Measurements from ENCODE around the gene DUSP7.

- TF ChIP-seq, protein P1, sequence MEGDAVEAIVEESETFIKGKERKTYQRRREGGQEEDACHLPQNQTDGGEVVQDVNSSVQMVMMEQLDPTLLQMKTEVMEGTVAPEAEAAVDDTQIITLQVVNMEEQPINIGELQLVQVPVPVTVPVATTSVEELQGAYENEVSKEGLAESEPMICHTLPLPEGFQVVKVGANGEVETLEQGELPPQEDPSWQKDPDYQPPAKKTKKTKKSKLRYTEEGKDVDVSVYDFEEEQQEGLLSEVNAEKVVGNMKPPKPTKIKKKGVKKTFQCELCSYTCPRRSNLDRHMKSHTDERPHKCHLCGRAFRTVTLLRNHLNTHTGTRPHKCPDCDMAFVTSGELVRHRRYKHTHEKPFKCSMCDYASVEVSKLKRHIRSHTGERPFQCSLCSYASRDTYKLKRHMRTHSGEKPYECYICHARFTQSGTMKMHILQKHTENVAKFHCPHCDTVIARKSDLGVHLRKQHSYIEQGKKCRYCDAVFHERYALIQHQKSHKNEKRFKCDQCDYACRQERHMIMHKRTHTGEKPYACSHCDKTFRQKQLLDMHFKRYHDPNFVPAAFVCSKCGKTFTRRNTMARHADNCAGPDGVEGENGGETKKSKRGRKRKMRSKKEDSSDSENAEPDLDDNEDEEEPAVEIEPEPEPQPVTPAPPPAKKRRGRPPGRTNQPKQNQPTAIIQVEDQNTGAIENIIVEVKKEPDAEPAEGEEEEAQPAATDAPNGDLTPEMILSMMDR (IDR thresholded peaks at IDR 0.05) = no peak
- TF ChIP-seq EZH2 (IDR thresholded peaks at IDR 0.05) (no peak), EZH2phosphoT487 (IDR thresholded peaks at IDR 0.05) (no peak)
Measured at GRCh38 chr3:52089691-52090090, 33.3 kb upstream of the DUSP7 start.
